HG02943 (cell line): ENCODE measurements around the gene ATP1B3.
"Not testable (repeated sequence)": the region's sequence is repeated elsewhere in the genome, so short reads cannot be mapped to it uniquely, and the experiment has no call there.

ENCODE experiments used
- ATAC-seq: cut with Tn5 transposase; IDR thresholded peaks from one replicate; pipeline ENCODE4 v1.9.1; 2021; ENCODE audit warnings: mild to moderate bottlenecking, low read depth, moderate library complexity; ENCODE audit not compliant: unreplicated experiment

Gene ATP1B3

GRCh38 chr3:141901914-141902313 lies 25.5 kb downstream of the ATP1B3 start:
- ATAC-seq = no peak

- no peak for ATAC-seq
Measured at GRCh38 chr3:141904203-141904602, 27.8 kb downstream of the ATP1B3 start.

DNA sequence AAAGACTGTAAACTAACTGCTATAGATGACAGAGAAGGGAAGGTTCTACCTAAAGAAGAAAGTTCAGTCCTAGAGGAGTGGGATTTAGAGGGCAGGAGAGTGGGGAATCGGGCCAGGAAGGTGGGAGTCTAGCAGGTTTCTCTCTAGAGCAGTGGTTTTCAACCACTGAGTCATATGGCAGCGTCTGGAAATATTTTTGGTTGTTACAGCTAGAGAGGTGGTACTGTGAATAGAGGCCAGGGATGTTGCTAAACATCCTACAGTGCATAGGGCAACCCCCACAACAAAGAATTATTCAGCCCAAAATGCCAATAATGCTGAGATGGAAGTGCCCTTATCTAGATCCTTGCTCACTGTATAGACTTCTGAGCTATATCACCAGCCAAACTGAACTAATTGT lies 28.7 kb downstream of the ATP1B3 start:
- ATAC-seq = no peak

DNA sequence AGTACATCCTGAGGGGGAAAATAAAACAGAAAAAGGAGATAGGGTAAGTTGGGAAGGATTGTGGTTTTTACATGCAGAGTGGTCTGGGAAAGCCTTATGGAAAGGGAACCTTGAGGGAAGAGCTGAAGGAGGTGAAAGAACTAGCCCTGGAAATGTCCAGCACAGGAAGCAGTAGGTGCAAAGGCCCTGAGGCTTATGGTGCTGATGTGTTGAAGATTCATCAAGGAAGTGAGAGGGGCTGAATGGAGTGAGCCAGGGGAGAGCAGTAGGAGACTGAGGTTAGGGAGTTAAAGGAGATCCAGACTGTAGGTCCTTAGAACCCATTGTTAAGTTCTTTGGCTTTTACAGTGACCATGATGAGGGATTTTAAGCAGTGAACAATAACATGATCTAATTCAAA lies 33.0 kb downstream of the ATP1B3 start:
- no peak for ATAC-seq

DNA sequence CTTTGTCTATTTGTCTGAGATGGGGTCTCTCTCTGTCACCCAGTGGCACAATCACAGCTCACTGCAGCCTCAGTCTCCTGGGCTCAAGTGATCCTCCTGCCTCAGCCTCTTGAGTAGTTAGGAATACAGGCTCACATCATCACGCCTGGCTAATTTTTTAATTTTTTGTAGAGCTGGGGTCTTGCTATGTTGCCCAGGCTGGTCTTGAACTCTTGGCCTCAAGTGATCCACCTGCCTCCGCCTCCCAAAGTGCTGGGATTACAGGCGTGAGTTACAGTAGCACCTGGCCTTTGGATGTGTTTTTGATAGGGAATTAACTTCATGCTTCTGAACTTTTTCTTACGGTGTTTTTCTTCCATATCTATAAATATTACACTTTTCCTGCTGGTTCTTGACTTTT lies 33.5 kb downstream of the ATP1B3 start:
- not testable (repeated sequence) for ATAC-seq

DNA sequence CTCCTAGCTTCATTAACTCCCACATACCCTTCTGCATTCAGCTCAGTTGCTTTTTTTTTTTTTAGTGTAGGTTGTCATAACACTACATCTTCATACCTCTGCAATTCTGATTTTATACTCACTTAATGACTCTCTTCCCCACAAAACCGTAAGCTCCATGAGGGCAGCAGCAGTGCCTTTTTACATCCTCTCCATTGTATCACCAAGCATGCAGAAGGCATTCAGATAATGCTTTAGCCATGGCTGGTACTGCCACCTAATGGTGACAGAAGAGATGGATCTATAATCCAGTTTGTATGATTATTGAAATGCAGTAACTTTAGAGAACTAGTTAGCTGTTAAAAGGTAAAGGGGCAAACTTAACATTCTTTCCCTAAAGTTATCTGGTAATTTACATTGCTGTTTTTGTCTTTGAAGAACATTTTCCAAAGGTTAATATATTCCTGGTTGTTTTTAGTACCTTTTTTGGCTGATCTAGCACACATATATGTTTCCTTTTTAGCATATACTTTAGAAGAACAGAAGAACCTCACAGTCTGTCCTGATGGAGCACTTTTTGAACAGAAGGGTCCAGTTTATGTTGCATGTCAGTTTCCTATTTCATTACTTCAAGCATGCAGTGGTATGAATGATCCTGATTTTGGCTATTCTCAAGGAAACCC lies 36.8 kb downstream of the ATP1B3 start:
- no peak for ATAC-seq

GRCh38 chr3:141914311-141914710 lies 37.9 kb downstream of the ATP1B3 start:
- no peak for ATAC-seq

DNA sequence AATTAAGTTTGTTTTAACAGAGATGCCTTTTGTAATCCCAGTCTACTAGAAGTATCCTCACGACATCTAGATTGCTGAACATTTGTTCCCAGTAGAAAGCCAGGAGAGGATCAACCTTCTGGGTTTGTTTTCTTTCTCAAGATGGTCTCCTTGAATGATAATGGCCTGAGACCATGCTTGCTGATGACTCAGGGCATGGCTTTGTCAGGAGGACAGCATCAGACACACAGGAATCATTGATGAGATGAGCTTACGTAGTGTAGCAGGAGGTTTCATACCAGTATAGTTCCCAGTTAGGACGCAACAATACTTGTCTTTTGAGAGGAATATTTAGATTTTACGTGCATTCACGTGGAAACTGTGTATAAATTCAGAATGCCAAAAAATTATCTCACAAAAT lies 38.6 kb downstream of the ATP1B3 start:
- ATAC-seq = no peak

- no peak for ATAC-seq
Measured at GRCh38 chr3:141915766-141916165, 39.3 kb downstream of the ATP1B3 start.

- ATAC-seq = no peak
Measured at GRCh38 chr3:141920701-141921100, 44.3 kb downstream of the ATP1B3 start.

- no peak for ATAC-seq
Measured at GRCh38 chr3:141921316-141921715, 44.9 kb downstream of the ATP1B3 start.

DNA sequence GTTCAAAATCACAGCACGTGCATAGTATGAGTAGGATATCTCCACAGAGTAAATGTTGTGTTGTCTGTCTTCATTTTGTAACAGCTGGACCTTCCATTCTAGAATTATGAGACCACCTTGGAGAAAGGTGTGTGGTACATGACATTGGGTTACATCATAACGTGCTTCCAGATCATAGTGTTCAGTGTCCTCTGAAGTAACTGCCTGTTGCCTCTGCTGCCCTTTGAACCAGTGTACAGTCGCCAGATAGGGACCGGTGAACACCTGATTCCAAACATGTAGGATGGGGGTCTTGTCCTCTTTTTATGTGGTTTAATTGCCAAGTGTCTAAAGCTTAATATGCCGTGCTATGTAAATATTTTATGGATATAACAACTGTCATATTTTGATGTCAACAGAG lies 49.2 kb downstream of the ATP1B3 start:
- ATAC-seq = not testable (repeated sequence)

GRCh38 chr3:141926929-141927328 lies 50.5 kb downstream of the ATP1B3 start:
- ATAC-seq = no peak

DNA sequence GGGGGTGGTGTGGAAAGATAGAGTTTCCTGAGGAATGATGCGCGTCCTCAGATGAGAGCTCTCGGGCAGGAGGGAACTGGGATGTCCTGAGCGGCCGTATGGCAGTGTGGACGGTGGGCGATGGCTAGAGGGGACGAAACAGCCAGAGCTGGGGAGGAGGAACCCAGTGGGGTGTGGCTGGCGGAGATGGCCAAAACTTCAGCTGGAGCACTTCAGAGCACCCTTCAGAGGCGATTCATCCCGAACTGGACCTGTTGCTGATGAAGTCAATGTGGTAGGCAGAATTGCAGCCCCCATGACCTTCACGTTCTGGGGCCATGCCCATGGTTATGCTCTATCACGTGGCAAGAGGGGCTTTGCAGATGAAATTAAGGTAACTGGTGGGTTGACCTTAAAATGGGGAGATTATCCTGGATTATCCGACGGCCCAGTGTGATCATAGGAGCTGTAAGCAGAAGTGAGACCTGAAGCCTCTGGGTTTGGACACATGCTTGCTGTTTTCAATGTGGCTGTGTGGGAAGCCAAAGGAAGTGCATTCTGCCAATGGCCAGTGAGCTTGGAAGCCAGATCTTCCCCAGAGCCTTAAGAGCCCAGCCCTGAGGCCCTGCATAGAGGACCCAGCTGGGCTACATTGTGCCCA lies 52.3 kb downstream of the ATP1B3 start:
- no peak for ATAC-seq

GRCh38 chr3:141929341-141929995 lies 53.0 kb downstream of the ATP1B3 start:
- ATAC-seq = no peak

GRCh38 chr3:141930801-141931200 lies 54.4 kb downstream of the ATP1B3 start:
- no peak for ATAC-seq

DNA sequence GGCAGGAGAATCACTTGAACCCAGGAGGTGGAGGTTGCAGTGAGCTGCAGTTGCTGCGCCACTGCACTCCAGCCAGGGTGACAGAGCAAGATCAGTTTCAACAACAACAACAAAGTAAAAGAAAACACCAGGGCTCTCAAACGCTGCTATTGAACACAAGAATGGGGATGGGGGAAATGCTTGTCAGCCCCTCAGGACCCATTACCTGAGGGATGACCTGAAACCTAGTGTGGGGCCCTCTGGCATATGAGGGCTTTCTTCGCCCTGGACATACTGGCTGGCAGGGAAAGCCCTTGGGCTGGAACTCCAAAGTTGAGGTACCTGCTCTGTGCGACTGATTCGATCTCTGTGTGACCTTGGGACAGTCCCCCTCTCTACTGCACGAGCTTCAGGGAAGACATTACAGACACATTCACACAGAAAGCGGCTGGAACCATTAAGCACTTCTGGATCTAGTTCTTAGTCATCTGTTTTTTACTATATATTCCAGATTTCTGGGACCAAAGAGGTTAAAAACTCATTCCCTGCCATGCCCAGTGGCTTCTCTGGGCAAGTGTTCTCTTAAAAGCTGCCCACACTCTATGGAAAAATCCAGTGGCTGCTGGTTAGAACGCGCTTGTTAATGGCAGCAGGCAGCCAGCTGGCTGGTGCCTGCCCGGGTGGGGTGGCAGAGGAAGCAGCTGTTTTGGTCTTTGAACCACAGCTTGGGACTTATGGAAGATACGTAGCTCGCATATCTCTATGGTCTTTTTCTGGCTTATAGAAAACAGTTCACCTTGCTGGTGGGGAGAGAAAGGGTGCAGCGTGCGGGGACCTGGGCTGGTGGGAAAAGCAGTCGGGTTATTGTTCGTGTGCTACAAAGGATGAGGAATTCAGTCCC lies 57.2 kb downstream of the ATP1B3 start:
- ATAC-seq = no peak

- ATAC-seq = no peak
Measured at GRCh38 chr3:141934354-141934753, 57.9 kb downstream of the ATP1B3 start.

- no peak for ATAC-seq
Measured at GRCh38 chr3:141938011-141938500, 61.6 kb downstream of the ATP1B3 start.

DNA sequence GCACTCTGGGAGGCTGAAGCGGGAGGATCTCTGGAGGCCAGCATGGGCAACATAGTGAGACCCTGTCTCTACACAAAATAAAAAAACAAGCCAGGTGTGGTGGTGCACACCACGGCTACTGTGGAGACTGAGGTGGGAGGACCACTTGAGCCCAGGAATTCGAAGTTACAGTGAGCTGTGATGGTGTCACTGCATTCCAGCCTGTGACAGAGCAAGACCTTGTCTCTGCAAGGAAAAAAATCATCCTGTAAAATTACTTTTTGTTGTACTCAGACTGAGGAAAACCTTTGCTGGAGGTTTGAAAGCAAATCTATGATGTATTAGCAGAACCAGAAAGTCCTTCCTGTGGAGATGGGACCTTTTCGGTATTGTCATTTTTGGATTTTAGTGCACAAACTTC lies 63.3 kb downstream of the ATP1B3 start:
- ATAC-seq = no peak
